ENCODE results near the gene REC114.

Gene REC114

DNA sequence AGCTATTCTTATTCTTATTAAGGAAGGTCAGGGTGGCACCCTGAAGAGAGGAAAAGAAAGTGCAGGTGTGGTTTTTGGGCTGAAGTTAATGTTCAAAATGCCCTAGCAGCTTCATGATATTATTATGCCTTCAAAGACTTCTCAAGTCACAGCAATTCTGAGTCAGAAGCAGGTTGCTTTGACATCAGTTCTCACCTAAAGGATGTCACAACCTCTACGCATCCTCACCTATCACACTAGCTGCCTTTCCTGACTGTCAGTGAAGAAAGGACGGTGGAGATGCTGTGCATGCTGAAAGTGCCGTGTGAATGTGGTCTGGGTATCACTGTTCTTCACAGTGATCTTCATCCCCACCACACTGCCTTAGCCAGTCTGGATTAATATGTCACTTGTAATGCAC is 140.6 kb downstream of the REC114 start:
- no peak for DNase-seq

- DNase-seq, result no peak
Observed at GRCh38 chr15:73584699-73585420, 141.9 kb downstream of the REC114 start.

DNA sequence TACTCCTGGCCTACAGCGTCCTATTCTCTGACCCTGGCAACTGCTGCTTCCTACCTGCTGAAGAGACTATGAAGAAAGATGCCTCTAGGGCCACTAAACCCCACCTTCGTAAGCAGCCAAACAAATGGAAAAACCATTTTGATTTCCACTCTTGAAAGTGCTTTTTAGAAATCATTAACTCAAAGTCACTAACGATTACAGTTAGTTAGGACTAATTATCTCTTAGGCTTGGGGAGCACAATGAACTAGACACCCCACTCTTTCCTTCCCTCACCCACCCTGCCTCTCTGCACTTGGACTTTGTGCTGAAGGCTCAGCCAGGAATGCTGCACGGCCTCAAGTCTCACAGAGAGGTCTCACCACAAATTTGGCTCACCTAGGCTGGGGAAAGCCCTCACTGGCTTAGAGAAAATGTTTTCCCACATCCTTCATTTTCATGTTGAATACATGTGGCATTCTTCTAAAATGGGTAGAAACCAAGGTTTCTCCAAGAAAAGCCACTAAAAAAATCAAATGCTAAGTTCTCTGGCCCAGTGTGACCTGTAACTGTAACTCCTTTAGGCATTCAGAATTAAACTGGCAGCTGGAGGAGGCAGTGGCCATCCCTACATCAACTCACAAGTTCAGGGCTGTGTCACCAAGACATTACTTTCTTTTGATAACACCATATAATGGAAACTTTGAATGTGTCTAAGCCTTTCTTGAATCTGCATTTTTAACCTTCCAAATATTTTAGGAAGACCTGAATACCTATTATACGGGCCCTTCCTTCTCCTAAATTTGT is 143.1 kb downstream of the REC114 start:
- DNase-seq, result no peak

- DNase-seq, result no peak
Observed at GRCh38 chr15:73589766-73590165, 146.8 kb downstream of the REC114 start.

- no peak for DNase-seq
Observed at GRCh38 chr15:73590263-73590662, 147.3 kb downstream of the REC114 start.

DNA sequence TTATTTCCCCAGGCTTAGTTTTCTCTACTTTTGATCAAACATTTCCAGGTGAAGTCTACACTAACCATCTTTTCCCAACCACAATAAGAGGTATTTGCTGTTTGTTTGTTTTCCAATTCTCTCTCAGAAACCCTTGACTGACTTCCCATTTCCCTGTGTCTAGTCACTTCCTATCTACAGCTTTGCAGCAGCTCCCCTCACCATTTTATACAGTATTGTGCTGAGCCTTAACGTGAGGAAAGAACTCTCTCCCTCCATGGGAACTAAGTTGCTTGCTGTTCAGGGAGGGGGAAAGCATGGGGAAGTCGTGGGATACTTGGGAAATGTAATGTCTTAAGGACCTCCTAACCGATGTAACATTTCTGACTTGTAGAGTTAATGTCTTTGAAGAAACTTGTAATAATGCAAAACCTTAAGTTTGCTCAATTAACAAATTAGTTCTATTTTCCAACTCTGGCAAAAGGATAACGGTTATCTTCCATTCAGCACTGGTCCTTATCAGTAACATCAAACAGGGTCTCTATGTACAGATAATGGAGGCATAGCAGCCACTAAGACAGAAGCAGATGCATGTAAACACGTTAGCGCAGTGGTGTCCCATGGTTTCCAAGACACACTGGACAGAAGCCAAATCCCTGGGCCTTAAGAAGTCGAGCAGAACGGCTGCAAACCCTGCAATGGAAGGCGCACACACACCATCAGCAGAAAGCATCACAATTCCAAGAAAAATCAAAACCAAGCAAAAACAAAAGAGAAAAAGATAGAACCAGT is 150.5 kb downstream of the REC114 start:
- no peak for DNase-seq

DNA sequence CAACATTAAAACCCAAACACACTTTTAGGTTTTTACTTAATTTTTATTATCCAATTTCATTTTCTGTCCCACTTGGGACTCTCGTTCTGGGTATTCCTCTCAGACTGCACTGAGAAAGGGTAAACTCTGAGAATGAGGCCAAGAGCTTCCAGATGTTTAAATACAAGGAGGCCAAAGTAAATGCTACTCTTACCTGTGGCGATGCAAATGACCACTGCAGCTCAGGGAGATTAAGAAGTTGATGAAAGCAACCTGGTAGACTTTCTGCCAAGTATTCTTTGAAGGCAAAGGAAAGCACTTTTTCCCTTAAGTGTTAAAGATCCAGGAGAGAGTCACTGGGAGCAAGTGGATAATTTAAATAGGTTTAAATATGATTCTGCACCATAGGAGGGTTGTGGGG is 151.1 kb downstream of the REC114 start:
- no peak for DNase-seq

GRCh38 chr15:73596174-73596573 is 153.2 kb downstream of the REC114 start:
- no peak for DNase-seq

DNA sequence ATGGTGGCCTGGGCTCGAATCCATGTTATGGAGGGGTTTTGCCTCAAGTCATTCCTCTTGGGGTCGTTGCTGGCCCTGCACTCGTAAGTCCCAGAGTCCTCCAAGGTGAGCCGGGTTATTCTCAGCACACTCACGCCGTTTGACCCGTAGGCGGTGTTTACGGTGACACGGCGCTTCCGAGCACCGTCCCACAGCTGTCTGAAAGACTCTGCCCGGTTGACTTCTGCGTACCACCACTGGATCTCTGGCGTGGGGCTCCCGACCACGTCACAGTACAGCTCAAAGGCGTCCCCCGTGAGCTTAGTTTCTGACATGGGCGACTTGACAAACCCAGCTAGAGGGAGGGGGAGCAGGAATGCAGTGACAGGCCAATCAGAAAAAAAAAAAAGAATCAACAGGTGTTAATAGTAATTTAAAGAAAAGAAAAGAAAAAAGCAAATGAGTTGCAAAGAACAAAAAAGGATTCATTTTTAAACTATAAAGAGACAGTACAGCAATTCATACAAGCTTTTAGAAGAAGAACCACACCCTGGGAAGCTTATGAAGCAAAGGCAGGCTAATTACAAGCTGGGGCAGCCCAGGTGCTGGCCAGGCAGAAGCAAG is 154.2 kb downstream of the REC114 start:
- no peak for DNase-seq

DNA sequence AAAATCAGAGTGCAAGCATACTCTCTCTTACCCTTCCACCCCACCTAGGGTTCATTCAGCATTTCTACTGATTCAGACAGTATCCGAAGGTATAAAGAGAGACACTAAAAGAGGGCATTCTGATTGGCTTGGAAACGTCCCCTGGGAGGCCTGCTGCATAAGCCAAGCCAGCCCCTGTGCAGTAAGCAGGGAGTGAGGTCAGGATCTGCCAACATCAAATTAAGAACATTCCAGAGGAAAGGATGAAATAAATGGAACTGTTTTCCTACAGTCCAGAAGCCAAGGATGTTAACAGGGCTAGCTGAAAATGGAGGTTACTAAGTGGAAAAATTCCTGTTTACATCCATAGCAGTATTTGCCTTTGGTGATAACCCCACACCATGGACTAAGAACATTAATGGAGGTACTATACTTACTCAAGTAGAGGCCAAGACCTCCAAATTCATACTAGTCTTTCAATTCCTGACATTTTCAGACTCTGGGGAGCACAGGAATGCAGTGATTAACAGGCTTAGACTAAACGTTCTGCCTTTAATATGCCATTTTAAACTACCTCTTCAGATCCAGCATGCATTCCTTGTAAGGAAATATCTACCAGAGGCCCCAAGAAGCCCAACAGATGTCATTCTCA is 155.7 kb downstream of the REC114 start:
- DNase-seq, result no peak

GRCh38 chr15:73599934-73600333 is 157.0 kb downstream of the REC114 start:
- DNase-seq, result no peak

DNA sequence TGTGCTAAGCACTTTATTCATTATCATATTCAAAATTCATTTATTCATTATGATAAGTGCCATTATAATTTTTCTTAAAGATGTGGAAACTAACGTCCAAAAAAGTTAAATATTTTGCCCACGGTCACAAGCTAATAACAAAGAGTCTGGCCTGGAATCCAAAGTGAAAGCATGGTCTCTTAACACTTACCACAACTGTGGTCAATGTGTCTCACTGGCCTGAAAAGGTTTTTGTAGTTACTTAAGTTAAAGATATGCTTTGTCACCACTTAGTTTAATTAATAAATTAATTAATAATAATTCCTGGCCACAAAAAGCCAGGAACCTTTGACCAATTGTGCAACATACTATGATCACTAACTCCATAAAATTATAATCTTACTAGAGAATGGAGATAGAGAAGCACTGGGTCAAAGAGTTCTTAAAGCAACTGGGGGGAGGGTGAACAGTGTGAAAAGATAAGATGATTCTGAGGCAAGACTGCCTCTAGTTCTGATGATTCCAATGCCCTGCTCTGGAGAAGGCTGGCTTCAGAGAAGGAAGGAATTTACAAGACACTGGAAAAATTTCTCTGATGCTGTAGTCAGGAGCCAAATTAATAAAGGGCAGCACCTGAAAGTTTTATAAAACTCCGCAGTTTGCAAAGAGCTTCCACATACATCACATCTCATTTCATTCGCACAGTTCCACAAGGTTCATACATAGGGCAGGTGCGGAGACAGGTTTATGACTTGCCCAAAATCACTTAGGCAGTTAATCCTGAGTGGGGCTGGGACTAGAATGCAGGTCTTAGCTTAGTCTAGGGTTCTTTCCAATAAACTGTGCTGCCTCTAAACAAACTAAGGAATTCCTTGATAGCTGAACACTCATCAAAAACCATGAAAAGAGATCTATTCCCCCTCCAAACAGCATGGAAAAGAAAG is 157.7 kb downstream of the REC114 start:
- DNase-seq, result no peak

DNA sequence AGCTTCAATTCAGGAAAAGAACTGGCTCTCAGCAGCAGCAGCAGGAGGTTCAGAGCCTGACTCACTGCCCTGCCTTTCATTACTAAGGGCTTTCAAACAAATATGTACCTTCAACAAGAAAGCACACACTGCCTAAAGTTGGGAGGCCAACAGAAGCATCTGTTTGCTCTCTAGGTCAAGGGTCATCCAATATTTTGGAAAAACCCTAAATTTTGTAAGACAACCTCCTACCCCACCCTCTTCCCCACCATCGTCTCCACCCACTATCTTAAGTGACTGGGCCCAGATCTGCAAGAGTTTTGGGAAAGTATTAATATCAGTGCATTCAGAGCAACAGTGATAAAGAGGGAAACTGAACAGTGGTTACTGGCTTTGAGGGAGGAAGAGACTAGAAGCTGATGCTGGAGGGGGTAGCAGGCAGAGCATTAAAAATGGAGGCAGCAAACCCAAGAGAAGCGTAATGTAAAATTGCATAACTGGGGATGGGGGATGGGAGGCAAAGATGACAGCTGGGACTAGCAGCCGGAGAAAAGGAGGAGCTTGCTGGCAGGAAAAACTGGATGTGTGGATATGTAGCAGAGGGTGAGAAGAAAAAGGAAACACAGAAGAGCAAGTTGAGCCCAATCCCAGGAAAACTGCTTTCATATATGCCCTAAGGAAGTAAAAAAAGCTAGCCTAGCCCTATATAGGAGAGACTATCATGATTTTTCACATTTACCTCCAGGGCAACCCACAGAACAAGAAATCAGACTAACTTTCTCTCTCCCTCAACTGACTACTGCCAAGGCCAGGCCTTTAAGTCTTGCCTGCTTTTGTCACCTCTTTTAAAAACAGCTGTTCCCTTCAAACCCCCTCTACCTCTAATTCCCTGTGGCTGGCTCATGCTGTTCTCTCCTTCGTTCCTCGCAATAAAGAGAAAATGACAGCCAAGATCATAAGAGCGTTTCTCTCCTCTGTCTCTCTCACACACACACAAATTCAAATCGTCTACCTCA is 158.8 kb downstream of the REC114 start:
- DNase-seq, result no peak

GRCh38 chr15:73602446-73602843 is 159.5 kb downstream of the REC114 start:
- no peak for DNase-seq

DNA sequence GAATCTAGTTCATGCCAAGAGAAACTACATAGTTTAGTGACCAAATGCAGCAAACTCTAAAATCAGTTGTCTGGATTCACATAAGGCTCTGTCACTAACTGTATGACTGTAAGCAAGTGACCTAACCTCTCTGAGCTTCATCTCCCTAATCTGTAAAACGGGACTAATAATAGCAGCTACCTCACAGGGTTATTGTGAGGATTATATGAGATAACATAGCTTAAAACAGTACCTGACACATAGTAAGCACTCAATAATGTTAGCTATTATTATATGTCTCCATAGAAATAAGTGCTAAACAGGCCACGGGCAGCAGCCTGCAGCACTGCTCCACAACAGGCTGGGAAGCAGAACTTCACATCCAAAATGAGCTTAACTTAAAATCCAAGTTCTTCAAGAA is 160.0 kb downstream of the REC114 start:
- DNase-seq, result no peak

GRCh38 chr15:73604477-73604876 is 161.5 kb downstream of the REC114 start:
- no peak for DNase-seq

DNA sequence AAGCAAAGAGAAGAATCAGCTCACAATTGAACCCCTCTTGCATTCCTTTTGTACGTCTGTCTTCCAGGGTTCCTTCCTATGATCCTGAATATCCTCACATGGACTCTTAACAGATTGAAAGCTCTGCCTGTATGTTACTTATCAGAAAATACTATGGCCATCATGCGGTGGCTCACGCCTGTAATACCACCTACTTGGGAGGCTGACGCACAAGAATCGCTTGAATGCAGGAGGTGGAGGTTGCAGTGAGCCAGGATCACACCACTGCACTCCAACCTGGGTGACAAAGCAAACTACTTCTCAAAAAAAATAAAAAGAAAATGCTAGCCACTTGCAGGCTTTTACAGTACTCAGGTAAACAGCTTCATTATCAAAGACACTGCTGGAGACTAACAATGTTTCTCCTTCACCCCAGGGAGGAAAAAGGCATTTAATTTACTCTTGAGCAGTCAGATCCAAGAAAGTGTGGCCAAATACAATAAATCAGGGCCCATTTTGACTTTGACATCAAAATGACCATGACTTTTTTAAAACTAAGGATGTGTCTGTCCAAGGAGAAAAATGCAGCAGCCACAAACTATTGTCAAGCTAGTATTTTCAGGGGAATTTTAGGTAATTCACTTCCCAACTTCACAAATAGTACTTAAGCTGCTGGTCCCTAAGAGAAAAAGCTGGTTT is 162.9 kb downstream of the REC114 start:
- DNase-seq, result no peak

GRCh38 chr15:73607405-73607804 is 164.4 kb downstream of the REC114 start:
- no peak for DNase-seq

DNA sequence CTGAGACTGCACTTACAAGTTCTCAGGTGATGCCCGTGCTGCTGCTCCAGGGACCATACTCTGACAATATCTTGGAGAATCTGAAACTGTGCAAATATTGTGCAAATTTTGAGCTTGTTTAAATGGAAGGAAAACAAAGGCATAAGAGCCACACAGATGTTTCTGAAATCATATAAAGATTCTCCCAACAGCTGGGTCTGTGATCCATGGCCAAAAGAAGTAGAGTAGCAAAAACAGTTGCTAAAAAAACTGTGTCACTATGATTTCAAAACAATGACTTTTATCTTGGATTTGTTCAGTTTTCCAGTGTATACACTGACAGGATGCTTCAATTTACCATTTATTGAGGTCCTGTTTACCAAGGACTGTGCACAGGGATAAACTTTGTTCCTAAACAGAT is 164.9 kb downstream of the REC114 start:
- no peak for DNase-seq

GRCh38 chr15:73608475-73608874 is 165.5 kb downstream of the REC114 start:
- no peak for DNase-seq

Measured in GOT3 (cell line).